HG03469 (cell line): ENCODE results near the gene PACS2.

Experiments
- ATAC-seq: cut with Tn5 transposase; IDR thresholded peaks from one replicate; pipeline ENCODE4 v1.9.1; 2021; ENCODE audit warnings: mild to moderate bottlenecking, moderate library complexity, moderate number of reproducible peaks; ENCODE audit not compliant: unreplicated experiment

PACS2 gene

DNA sequence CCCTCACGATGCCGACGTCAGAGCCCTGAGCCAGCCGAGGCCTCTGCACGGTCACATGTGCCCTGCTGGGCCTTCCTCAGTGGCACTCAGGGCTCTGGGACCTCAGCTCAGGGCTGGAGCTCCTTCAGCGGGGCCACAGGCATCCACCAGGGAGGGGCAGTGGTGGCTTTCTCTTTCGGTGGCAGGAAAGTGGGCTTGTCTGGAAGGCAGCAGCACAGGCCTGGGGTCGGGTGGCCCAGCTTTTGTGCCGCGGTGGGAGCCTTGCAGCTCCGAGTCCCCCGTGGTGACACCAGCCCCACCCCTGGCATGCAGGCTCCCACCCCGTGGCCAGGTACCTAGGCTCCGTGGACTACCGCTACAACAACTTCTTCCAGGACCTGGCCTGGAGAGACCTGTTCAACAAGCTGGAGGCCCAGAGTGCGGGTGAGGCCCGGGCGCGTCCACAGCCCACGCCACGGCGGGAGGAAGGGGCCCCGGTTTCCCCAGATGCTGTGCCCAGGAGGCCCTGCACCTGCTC lies 69.6 kb downstream of the PACS2 start:
- ATAC-seq = no peak

DNA sequence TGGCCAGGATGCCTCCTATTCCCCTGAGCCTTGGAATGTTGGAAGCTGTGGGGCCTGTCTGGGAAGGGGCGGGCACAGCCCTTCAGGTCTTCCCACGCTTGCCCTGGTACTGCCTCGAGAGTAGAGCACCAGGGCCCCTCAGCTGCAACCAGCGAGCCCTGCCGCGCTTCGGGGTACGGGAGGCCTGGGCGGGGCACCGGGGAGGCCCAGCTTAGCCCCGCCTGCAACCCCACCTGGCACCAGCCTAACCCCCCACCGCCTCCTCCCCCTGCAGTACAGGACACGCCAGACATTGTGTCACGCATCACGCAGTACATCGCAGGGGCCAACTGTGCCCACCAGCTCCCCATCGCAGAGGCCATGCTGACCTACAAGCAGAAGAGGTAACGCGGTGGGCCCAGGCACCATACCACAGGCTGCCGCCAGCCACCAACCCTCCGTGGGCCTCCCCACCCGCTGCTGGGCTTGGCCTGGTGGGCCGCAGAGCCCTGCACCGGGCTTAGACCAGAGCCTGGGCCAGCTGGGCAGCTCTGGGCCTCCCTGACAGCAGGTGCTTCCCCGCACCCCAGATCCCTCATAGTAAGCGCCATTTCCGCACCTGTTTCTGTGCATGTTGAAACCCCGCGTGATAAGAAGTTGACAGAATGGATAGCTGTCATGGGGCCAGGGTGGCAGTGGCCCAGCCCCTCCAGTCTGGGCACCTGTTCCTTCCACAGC lies 70.2 kb downstream of the PACS2 start:
- ATAC-seq = no peak

DNA sequence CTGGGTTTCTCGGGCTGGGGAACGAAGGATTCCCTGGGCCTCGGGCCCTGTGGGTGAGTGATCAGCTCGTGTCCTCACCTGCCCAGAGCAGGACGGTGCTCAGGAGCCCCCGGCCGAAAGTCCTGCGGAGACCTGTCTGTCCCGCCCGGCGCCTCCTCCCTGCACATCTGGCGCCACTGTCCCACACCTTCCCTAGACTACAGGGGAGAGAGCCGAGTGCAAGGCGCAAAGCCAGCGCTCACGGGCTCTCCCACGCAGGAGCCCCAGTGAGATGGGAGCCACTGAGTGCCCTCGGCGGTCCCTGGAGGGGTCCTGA lies 70.7 kb downstream of the PACS2 start:
- no peak for ATAC-seq

DNA sequence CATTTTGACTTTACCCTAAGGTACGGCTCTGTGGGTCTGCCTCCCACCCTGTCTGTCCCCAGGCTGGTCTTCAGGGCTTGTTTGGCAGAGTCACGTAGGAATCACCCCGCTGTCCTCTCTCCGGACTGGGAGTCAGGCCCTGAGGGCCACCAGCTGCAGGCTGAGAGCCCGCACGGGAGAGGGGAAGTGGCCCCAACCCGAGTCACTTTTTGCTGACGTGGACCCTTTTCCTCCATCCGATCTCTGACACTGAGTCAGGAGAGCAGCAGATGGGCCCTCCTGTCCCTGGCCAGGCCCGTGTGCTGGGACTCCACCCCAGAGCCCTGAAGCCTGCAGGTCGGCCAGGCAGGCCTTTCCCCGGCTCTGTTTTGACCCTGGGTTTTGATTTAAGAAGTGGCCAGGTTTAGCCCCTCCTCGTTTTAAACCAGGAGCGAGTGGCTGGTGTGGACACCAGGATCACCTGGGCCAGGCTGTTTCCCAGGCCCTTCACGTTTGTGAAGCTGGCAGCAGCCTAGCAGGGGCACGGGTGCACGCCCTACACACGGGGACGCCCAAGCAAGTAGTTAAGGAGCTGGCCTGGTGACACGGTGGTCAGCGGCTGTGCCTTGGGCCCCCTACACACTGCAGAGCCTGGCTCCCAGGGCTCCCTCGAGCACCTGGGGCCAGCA lies 71.3 kb downstream of the PACS2 start:
- no peak for ATAC-seq

DNA sequence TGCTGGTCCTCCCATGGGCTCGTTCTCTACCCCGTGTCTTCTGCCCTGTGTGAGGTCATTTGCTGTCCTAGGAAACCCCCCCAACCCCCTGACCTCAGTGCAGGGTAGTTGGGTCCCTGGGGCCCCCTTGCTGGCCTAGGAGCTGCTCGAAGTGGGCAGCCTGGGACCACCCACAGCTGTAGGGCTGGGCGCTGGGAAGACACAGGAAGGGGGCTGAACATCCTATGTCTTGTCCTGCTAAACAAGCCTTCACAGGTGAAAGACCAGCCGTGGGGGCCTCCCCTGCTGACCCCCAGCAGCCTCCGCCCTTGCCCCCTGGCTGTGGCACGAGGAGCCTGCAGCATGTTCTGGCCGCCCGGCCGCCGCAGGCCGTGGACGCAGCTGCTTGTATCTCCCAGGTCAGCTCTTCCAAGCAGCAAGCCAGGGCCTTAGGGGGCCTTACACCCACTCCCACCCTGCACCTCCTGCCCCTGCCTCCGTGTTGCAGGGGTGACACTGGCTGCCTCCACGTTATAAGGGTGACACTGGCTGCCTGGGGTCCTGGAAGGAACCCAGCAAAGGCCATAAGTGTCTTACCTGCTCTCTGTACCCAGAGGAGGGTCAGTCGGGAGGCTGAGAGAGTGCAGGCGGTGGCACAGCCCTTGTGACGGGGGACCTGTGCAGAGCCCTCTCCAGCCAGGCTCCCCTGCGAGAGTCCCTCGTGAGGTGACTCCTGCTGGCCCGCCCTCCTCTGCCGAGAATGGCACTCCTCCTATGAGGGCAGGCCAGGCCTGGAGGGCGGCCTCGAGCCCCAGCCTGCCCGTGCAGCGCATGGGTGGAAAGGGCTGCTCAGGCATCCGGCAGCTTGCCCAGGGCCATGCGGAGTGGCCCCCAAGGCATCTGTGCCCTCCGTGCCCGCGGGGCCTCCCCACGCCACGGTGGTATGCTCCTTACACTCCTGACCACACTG lies 72.3 kb downstream of the PACS2 start:
- no peak for ATAC-seq

DNA sequence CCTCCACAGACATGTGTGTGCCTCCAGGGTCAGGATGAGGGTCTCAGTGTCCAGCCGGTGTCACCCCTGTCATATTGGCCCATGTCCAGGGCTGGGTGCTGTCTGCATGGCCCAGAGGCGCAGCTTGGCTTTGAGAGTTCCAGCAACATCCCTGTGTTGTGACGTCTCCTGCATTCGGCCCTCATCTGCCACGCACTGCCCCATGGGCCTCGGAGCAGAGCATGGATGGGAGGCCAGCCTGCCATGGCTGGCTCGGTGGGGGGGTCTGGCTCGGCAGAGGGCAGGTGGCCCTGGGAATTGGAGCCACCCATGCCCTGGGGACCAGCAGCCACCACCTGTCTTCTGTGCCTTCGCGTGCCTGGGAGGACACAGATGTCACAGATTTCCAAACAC lies 73.0 kb downstream of the PACS2 start:
- no peak for ATAC-seq

DNA sequence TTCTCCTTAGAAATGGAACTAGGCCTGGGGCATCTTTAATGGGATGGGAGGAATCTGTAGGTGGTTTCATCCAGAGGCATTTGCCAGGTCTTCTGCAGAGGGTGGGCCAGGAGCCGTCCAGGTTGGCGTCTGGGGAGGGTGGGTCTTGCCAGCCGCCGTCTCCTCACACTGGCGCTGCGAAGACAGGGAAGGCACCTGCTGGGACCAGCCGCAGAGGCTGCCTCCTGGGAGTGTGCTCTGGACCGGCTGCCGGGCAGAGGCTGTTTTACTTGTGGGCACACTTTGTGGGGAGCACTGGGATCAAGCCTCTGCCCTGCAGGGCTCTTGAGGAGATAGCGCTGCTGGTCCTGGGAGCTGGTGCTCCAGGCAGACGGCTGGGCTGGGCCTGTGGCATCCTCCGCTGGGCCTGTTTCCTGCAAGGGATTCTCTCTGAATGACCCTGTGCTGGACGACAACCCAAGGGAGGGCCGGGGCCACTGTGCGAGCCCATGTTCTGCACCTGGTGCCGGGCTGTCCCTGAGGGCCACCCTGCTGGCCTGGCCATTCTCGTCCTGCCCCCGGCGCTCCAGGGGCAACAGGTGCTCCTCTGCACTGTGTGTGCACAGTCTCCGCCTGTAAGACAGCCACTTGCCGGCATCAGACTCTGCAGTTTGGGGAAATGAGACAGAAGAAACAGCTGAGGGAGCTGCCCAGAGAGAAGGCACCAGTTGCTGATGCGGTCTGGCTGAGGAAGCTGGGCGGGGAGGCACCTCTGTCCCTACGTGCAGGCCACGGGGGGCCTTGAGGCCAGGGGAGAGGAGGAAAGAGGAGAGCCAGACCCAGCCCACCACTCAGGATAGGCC lies 73.8 kb downstream of the PACS2 start:
- ATAC-seq = no peak

DNA sequence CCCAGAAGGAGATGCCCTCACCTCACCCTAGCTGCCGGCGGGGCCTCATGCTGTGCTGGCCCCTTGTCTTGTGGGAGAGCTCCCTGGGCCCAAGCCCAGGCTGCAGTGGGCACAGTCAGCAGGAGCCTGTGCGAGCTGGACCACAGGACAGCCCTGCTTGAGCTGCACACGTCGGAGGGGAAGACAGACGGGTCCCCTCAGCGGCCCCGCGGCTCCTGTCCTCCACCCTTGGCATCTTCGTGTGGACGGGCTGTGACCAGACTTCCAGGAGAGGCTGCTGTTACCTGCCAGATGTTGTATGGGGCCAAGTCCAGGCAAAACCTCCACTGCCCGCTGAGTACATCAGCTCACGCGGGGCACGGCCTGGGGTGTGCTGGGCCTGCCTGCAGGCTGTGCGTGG lies 74.4 kb downstream of the PACS2 start:
- ATAC-seq = no peak

DNA sequence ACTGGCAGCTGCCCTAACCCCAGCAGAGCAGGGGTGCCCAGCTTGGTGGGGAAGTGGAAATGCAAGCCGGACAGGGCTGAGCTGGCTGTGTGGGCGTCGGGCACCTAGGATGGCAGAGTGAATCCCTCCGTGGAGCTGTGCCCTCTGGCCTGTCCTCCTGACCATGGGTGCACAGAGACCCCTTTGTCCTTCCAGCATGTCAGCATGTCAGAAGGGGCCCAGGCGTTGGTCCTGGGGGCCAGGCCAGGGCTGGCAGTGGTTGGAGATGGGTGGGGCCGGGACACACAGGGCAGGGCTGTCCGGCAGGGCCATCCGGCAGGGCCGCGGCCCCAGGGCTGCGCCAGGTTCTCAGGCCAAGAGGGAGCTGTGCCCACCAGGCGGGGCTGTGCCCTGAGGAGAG lies 75.0 kb downstream of the PACS2 start:
- no peak for ATAC-seq

DNA sequence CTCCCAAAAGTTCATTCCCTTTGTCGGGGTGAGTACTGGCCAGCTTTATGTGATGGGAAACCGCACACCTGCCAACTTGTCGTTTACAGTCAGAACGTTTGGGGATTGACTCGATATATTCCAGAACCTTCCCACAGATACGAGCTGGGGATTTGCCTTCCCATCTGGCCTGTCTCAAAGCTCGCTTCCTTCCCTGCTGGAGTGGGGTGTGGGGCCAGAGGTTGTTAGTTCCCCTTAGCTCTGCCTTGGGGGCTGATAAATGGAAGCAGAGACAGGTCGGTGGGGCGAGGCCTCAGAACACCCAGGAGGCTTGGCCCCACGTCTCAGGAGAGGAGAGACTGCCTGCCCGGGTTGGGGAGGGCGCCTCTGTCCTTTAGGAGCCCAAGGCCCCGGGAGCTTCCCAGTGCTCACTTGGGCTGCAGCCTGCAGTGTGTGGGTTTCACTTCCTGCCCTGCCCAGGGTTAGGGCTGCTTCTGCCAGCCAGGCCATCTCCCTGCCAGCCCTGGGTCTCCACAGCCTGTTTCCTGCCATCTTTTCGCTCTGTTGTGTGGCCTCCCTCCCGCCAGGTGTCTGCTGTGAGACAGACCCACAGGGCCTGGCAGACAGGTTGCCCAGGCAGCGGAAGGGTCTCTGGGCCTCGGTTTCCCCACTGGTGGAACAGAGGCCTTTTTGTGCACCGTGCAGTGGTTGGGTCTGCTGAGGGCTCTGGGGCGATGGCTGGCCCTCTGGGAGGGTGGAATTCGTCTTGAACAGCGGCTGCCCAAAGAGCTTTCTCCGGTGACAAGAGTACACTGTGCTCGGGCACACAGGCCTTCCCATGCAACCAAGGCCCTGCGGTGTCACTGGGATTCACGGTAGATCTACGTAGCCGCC lies 75.7 kb downstream of the PACS2 start:
- no peak for ATAC-seq

DNA sequence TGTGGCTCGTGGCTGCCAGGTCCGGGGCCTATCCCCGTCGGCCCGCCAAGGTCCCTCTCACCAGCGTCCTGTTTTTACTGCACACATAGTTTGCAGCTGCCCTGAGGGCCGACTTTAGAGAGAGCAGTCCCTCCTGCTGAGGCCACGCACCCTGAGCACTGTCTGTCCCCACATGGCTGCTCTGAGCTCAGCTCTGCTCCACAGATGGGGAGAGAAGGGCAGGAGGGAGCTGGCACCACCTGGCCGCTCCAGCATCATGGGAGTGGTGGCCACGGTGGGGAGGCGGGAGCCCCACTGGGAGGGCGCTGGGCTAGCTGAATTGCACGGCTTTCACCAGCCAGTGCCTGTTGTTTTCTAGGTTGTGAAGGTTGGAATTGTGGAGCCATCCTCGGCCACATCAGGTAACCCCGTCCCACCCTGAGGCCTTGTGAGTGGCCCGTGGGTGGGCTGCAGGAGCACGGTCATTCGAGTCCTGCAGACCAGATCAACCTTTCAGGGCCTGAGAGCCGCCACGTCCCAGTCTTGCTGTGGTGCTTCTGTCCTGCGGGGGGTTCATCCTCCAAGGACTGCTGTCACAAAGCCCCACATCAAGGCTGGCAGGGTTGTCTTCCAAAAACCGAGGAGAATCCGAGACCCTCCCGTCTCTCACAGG lies 76.4 kb downstream of the PACS2 start:
- no peak for ATAC-seq

DNA sequence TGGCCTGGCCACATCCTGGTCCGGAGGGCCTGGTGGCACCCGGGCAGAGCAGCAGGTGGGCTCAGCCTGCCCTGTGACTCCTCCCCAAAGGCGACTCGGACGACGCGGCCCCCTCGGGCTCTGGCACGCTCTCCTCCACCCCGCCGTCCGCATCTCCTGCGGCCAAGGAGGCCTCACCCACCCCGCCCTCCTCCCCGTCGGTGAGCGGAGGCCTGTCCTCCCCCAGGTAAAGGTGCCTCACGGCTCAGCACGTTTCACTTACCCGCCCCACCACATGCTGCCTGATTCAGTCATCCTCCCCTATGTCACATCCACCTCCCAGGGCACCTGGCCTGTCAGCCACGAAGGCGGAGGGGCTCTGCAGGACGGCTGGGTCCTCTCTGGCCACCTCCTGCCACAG lies 77.0 kb downstream of the PACS2 start:
- no peak for ATAC-seq

DNA sequence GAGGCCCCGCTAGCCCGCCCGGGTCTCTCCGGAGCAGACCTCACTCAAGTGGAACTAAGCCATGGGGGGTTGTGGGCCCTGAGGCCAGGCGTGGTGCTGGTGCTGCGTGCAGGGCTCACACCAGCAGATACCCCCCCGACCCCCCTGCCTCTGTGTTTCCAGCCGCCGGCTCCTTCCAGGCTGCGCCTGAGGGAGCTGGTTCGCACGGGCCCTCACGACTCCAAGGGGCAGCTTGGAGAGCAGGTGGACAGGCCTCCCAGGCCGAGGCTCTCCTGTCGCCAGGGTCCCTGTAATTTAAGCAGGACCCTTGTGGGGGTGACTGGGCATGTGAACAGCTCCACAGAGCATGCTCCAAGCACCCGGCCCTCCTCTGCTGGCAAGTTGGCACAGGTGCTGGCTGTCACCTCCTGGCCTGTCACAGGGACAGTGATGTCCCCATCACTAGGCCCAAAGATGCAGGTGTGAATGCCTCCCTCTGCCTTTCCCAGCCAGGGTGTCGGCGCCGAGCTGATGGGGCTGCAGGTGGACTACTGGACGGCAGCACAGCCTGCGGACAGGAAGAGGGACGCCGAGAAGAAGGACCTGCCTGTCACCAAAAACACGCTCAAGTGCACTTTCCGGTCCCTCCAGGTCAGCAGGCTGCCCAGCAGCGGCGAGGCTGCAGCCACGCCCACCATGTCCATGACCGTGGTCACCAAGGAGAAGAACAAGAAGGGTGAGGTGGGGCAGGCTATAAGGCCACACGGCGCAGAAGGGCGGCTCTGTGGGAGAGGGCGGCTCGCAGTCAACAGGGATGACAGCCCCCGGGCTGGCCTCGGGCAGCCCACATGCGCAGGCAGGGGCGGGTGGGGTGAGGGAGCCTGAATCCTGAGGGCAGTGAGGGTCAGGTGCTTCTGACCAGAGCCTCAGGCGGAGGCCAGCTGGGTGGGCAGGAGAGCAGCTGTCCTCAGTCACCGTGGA lies 77.9 kb downstream of the PACS2 start:
- no peak for ATAC-seq

DNA sequence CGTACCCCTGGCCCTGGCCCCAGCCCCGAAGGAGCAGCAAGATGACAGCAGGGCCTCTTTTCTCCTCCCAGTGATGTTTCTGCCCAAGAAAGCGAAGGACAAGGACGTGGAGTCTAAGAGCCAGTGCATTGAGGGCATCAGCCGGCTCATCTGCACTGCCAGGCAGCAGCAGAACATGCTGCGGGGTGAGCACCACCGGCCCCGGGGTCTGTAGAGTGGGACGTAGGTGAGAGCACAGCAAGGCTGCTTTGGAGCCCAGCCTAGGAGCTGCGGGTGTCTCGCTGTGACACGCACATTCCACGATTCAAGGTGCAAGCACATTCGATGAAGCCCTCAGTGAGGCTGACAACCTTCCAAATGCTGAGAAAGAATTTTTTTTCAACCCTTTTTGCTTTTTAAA lies 78.6 kb downstream of the PACS2 start:
- ATAC-seq = no peak

DNA sequence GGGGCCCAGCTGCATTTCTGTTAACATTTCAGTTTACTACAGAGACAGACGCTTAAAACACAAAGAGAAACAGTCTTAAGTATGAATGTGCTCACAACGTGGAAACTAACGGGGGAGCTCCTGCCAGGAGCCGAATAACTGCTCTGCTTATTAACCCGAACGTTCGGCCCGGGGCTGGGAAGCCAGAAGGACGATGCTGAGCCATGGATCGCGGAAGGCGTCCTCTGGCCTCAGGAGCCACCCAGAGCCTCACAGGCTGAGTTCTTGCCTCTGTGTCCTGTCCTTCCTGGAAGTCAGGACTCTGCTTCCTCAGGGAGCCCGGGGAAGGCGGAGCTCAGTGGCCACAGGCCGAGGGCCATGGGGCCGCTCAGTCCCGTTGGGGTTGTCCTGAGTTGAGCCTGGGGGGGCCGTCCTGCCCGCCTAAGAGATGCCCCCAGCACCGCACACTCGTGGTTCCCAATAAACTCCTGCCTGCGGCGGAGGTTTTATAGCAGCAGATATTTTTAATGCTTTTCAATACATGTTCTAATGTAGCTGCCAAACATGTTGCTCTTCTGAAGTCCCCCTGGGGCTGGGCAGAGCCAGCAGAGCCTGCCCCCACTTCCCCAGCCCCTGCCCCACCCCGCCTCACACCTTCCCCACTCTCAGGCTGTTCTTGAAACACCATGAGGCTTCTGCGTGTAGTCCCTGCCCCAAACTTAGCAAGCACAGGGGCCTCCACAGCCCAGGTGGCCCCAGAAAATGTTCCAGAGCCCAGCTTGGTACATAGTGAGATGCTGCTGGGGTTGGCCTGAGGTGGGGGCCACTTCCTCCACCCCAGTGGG lies 80.4 kb downstream of the PACS2 start:
- ATAC-seq = no peak

DNA sequence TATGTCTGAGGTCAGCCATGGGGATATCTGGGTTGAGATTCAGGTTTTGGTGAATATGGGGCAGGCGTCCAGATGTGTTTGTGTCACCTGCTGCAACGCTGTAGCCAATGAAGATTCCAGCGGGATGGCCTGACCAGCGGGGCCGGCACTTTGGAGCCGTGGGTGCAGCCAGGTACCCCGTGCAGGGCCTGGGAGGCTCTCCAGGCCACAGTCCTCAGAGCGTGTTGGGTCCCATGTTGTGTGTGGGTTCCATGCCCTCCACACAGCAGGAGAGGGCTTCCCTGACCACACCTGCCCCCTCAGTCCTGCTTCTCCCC lies 80.9 kb downstream of the PACS2 start:
- ATAC-seq = no peak

DNA sequence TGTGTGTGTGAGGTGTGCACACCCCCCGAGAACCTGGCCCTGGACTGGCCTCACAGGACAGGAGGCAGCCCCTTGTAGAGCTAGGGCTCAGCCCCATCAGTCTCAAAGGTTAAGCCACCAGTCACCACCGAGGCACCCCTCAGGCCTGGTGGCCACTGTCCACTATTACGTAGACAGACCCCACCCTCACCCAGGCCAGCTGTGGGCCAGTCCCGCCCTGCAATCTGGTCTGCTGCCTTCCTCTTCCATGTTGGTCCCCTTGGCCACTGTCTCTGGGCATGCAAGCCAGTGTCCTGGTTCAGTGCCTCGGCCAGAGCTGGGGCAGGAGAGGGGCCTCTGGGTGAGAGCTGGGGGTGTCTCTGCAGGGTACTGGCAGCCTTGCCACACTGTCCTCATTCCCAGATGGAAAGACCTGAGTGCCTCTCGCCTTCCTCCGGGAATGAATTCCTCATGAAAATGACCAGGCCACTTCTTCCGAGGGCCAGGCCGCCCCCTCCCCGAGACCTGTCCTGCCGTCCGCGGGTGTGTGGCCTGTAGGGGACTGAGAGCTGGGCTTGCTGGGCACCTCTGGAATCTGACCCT lies 82.9 kb downstream of the PACS2 start:
- ATAC-seq = no peak
